GM19455 (cell line): ENCODE data around the gene ZNF792.
"Not testable (repeated sequence)": the region's sequence is repeated elsewhere in the genome, so short reads cannot be mapped to it uniquely, and the experiment has no call there.

Source experiments
- ATAC-seq: cut with Tn5 transposase; IDR thresholded peaks from one replicate; pipeline ENCODE4 v1.9.1; 2021; ENCODE audit not compliant: unreplicated experiment

ZNF792 gene

DNA sequence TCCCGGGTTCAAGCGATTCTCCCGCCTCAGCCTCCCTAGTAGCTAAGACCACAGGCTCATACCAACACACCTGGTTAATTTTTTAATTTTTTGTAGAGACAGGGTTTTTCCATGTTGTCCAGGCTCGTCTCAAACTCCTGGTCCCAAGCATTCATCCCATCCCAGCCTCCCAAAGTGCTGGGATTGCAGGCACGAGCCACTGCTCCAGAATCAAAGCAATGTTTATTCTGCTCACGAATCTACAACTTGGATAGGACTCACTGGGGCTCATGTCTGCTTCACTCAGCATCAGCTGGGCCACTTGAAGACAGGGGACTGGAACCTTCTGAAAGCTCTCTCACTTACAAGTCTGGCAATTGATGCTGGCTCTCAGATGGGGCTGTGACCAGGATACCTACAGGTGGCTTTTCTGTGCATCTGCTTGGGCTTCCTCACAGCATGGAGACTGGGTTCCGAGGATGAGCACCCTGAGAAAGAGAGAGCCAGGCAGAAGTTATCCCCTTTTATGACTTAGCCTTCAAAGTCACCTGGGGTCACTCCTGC lies 8.2 kb upstream of the ZNF792 start:
- ATAC-seq: no peak

DNA sequence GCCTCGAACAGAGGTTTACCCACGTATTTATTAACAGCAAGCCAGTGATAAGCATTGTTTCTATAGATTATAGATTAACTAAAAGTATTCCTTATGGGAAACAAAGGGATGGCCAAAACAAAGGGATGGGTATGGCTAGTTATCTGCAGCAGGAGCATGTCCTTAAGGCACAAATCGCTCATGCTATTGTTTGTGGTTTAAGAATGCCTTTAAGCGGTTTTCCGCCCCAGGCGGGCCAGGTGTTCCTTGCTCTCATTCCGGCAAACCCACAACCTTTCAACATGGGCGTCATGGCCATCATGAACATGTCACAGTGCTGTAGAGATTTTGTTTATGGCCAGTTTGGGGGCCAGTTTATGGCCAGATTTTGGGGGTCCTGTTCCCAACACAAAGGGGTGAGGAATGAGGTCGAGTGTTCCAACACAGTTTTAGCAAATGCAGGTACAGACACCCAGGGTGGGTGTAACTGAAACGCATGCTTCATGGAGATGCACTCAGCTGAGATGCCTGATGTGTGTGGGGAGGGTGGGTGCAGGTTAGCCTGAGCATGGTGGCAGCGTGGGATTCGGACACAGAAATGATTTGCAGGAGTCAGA lies 6.3 kb upstream of the ZNF792 start:
- not testable (repeated sequence) for ATAC-seq

DNA sequence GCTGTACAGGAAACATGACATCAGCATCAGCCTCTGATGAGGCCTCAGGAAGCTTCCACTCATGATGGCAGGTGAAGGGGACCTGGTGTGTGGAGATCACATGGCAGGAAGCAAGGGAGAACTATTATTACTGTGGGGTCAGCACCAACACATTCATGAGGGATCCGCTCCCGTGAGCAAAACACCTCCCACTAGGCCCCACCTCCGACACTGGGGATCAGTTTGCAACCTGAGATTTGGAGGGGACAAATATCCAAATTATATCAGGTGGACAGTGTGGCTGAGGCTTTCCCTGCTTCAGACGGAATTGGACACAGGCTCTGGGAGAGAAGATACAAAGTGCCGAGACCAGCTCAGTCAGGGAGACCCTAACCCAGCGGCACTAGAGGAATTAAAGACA lies 5.7 kb upstream of the ZNF792 start:
- ATAC-seq: no peak

DNA sequence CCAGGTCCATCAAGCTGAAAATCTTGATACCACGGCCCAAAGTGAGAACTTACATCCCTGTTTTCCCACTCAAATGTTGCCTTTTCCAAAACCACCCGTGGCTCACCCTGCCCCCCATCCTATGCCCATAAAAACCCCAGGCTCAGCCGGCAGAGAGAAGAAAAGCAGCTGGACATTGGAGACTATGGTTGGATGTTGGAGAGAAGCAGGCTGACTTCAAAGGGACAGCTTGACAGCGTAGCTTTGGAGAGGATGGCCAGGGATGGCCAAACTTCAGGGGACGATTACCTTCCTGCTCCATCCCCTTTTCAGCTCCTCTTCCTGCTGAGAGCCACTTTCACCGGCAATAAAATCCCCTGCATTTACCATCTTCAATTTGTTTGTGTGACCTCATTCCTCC lies 3.5 kb upstream of the ZNF792 start:
- ATAC-seq: no peak

DNA sequence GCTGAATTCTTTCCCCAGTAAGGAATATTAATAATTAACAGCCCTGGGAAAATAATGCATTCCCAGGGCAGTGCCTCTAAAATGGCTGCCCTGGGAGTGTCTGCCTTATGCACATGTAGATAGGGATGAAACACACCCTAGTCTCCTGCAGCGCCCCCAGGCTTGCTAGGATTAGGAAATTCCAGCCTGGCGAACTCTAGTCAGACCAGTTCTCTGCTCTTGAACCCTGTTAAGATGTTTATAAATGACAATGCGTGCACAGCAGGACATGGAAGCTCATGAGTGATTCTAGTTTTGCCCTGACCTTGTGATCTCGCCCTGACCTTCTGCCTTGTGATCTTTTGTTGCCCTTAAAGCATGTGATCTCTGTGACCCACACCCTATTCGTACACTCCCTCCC lies 1.5 kb upstream of the ZNF792 start:
- not testable (repeated sequence) for ATAC-seq

DNA sequence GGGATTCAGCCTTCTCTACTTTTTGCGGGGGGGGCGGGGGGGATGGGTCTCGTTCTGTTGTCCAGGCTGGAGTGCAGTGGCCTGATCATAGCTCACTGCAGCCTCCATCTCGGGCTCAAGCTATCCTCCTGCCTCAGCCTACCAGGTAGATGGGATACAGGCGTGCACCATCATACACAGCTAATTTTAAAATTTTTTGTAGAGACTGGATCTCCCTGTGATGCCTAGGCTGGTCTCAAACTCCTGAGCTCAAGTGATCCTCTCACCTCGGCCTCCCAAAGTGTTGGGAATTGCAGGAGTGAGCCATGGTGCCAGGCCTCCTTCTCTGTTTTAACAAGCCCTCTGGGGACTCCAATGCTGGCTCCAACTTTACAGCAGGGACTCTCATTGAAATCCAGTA lies 569 bp upstream of the ZNF792 start:
- no peak for ATAC-seq

DNA sequence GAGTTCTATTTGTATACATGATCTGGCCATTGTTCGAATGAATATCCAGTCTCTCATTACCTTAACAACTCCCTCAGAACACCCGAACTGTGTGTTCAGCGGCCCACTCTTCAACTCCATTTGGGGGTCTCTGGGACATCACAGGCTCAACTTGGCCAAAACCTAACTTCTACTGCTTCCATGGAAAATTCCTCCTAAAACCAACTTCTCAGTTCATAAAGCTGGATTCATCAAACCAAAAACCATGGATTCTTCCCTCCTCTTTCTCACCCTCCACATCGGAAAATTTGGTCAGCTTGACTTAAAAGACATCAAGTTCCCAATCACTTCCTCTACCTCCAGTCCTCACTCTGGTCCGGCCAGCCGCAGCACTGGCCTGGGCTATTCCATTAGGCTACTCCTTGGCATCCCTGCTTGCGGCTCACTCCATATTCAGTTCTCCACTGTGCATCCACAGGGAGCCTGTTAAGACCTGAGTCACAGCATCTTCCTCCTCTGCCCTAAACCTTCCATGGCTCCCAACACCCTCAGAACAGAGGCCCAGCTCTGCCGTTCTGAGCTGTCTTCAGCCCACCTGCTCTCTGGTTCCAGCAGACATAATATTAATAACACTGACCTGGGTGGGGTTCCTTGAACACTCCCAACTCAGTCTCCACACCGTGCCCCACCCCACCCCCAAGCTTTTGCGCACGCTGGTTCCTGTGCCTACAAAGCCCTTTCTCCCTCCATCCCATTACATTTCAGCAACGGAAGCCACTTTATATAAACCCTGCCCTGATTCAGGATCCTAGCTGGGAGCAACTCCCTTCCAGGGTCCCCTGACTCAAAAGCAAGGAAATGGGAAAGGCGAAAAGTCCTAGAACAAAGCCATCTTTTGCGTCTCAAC lies 1.1 kb downstream of the ZNF792 start:
- ATAC-seq: no peak

DNA sequence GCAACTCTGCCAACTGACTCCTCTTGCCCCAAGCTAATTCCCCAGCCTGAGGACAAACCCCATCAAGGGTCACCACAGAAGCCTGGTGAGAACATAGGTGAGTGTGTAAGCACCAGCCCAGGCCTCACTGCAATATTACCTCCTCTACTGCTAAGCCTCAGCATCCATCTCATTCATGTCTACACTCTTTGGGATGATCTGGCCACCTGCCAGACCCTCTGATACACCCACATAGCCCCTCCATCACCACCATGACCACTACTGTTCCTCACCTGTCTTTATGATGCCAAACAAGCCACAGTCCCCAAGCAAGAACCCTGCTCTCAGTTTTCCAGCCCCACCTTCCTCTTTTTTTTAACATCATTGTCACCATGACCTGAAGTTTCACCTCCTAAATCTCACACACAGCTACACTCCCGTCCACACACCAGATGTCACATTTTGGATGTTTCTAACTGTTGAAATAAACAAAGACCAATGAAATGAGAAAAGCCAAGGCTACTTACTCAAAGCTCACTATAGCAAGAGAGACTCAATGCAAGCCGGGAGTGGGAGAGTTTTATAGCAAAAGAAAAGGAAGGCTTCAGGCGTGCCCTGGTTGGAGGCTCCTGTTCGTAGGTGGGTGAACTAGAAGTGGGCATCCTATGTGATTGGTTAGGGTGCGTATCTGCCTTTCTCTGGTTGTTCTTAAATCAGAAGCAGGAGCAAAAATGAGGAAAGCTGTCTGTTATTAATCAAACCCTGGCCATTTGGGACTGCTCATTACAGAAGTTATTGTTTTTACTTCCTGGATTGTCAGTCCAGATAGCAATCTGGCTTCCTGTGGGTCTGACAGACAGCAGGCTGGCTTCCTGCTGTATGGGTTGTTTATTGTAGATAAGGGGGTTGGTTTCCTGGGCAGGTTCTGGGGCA lies 2.0 kb downstream of the ZNF792 start:
- ATAC-seq: no peak

DNA sequence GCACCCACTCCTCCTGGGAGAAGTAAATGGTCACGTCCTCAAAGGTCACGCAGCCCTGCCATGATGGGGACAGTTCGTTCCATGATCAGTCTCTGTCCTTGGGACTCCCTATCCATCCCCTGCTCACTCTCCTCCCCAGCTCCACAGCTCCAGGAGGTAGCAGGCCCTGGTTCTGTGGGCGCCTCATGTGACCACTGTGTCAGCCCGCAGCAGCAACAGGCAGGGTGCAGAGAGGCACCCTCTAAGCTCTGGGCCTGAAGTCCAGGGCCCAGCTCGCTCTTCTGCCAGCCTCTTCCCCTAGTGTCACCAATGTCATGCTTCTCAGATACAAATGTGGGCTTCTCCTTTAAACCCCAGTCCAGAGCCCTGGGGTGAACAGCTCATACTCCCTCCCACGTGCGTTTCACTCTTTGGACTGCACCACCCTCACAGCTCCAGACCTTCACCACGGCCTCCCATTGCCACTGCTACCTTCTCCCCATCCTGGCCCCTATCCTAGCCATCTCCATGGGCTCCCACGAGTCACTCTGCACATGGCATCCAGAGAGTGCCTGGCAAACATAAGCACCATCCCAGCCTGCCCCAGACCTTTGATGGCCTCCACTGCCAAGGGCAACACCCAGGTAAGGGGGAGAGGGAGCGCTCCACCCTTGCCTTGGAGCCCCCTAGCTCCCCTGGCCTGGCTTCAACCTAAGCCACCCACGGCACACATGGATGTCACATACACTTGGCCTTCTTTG lies 2.9 kb downstream of the ZNF792 start:
- ATAC-seq: no peak

DNA sequence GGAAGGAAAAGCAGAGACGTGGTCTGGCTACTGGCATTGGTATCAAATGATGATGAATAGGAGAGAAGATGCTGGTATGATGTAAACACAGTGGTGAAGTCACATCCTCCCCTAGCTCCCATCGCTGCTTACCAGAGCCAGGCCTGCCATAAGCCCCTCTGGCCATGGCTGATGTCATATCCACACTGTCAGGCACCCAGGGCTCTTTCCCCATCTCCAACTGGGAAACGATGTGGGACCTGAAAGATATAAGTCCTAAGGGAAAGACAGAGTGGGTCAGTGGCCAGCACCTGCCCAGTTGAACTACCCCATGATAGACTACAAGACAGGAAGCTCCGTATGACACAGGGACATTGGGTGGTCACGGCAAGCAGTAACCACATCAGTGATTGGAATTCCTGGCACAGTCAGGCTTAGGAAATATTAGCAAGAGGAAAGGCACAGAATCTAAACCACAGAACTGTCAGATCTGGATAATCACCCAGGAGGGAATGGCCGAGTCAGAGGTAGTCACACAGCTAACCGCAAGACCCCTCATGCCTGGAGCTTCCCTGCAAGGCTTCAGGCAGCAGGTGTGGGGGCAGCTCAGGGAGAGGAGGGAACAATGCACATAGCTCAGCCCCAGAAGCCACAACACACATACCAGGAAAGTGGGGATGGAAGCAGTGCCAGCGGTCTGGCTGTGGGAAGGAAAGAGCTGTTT lies 3.8 kb downstream of the ZNF792 start:
- no peak for ATAC-seq

DNA sequence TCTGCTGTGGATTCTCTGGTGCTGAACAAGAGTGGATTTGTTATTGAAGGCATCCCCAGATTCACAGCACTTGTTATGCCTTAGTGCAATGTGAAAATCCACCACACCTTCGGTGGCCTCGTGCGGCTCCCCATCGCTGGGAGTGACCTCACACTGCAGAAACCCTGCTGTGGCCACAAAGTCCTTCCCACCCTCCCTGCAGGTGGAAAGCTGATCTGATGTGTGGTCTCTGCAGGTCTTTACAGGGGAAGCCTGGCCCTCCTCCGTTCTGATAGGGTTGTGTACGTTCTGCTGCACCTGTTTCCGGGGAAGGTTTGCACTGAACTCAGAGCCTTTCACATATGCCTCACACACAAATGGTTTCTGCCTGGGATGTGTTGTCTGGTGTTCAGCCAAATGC lies 5.0 kb downstream of the ZNF792 start:
- no peak for ATAC-seq

DNA sequence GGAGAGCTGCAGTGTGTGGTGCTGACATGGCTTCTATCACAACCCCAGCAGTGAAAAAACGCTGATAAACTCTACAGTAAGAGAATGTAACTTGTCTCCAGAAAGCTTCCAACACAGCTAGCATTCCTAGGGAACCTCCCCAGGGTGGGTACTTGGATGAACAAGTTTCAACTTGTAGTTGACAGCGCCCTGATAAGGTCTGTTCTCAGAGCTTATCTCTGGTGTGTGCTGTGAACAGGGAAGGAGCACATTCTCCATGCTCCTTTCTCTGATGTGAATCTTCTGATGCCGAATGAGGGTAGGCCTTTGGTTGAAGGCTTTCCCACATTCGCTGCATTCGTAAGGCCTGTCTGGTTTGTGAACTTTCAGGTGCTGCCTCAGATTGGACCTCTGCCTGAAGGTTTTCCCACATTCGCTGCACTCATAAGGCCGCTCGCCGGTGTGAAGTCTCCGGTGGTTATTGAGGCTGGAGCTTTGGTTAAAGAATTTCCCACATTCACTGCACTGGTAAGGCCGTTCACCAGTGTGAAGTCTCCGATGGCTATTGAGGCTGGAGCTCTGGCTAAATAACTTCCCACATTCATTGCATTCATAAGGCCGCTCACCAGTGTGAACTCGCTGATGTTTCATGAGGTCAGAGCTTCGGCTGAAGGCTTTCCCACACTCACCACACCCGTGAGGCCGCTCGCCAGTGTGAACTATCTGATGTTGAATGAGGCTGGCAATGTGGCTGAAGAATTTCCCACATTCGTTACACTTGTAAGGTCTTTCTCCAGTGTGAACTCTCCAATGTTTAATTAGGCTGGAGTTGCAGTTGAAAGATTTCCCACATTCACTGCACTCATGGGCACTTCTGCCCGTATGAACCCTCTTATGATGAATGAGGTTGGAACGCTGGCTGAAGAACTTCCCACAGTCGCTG lies 5.9 kb downstream of the ZNF792 start:
- ATAC-seq: no peak

DNA sequence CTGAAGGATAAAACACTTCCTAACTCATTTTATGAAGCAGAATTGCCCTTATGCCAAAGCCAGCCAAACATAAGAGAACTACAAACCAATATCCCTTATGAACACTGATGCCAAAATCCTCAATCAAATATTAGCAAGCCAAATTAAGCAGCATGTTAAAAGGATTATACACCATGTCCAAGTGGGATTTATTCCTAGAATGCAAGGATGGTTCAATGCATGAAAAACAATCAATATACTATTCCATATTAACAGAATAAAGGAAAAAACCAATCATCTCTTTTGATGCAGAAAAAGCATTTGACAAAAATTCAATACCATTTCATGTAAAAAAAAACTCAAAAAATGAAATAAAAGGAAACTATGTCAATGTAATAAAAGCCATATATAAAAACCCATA lies 10.9 kb downstream of the ZNF792 start:
- ATAC-seq: no peak

DNA sequence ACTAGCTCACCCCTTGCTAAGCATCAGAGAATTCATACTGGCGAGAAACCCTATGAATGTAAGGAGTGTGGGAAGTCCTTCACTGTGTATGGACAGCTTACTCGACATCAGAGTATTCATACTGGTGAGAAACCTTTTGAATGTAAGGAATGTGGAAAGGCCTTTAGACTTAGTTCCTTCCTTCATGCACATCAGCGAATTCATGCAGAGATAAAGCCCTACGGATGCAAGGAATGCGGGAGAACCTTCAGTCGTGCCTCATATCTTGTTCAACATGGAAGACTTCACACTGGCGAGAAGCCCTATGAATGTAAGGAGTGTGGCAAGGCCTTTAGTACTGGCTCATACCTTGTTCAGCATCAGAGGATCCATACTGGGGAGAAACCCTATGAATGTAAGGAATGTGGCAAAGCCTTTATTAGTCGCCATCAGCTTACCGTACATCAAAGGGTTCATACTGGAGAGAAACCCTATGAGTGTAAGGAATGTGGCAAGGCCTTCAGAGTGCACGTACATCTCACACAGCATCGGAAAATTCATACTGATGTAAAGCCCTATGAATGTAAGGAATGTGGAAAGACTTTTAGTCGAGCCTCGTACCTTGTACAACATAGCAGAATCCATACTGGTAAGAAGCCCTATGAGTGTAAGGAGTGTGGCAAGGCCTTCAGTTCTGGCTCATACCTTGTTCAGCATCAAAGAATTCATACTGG lies 20.0 kb downstream of the ZNF792 start:
- no peak for ATAC-seq

DNA sequence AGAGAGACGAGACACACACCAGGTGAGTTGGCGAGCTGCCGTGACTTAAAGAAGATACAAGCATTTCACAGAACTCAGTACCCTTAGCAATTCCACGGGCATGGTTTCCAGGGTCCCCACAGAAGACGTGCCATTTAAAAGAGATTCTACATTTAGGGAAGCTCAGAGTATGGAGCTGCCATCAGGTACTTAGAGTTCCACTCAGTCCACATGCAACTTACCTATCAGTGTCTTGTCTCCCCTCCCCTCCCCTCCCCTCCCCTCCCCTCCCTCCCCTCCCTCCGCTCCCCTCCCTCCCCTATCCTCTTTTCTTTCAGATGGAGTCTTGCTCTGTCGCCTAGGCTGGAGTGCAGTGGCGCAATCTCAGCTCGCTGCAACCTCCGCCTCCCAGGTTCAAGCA lies 25.1 kb downstream of the ZNF792 start:
- no peak for ATAC-seq

DNA sequence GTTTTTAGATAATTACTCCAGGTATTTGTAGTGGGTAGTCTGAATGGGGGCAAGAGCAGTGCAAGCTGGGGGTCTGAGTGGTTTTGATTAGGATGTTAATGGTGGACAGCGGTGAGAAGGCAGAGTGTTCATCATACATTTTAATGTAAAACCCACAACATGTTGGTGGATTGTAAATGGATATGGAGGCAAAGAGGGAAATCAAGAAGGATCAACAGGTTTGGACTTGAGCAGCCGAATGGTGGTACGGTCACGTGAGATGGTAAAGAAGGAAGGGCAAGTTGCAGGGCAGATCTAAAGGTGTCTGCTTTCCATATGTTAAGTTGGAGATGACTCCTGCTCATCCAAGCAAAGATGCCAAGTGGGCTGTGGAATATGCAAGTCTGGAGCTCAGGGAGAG lies 27.8 kb downstream of the ZNF792 start:
- ATAC-seq: no peak

DNA sequence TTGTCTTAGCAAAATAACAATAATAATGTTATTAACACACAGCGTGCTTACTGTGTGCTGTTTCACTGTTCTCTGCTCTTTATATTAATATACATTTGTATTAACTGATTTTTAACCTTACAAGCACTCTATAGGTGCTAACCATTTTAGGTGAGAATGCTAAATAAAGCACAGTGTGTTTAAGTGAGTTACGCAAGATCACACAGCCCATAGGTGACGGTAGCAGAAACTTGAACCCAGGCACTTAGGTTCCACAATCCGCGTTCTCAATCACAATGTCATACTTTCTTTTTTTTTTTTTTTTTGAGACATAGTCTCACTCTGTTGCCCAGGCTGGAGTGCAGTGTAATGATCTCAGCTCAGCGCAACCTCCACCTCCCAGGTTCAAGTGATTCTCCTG lies 31.5 kb downstream of the ZNF792 start:
- ATAC-seq: no peak

DNA sequence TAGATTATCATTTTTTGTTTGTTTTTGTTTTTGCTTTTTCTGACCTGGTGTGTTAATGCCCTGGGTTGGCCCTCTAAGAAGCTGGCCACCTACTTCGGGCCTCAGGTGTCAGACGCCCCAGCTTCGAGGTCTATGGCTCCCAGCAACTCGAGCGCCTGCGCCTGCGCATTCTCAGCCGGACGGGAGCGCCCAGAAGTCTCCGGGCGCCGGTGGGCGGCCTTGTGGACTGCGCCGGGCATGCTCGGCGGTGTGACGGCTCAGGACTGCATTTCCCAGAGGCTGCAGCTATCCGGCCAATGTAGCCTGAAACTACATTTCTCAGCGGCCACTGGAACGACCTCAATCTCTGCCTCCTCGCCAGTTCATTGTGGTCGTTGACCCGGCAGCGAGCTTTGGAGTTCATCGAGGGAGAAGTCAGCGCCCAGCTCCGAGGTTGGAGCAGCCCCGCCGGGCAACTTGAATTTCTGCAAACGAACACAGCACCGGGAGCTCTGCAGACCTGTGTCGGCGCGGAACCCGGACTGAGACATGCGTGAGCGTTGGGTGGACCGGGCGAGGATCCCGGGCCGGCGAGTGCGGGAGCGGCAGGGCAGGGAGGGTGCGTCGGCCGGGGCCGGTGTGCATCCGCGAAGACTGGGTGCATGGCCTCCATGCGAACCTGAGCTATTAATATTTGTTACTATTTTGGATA lies 37.2 kb downstream of the ZNF792 start, which contains the start of gene ZNF30:
ZNF30 (plus strand) TSS at position 219 of the 691 bp plus-strand sequence. CDS start 3,045 bp downstream, outside the sequence.
- peak; percentile 86 for ATAC-seq
